OCI-LY7 (cell line): ENCODE measurements around the gene FRMD3. TPM values are rescaled to one million over a fixed set of nuclear protein-coding genes. Genes with fewer than 3 reads are reported as not detected.
A peak's percentile ranks its signal among the peaks of the same experiment; 100 is the strongest.

Experiments
- BruUV-seq: library from RNA; stranded (reverse); fragments of 400-500 nt; replicated peaks from 2 replicates; lab custom pipeline; 2021; lab: Mats Ljungman, UMichigan
- CTCF ChIA-PET: fragments of 300-600 bp; sonication (Branson Sonifier 250); formaldehyde crosslinking; loops from one replicate; lab custom pipeline; 2022; ENCODE audit warnings: antibody characterized with exemption; ENCODE audit not compliant: unreplicated experiment; lab: Charles Lee
- POLR2A ChIA-PET: fragments of 300-600 bp; sonication (Branson Sonifier 250); formaldehyde crosslinking; loops from one replicate; lab custom pipeline; 2022; ENCODE audit warnings: antibody characterized with exemption; lab: Charles Lee
- DNase-seq: peaks from one replicate; pipeline ENCODE4 v3.0.0-alpha.2; 2015; ENCODE audit warnings: low spot score
- H2AFZ ChIP-seq: fragments of 200-600 bp; sonication (generic), shearing (Covaris generic); 2 replicates; pipeline ENCODE4 v1.6.1; 2014; ENCODE audit warnings: mild to moderate bottlenecking, antibody characterized with exemption, low read length, moderate library complexity
- H3K27ac ChIP-seq: fragments of 200-600 bp; sonication (generic); 2 replicates; pipeline ENCODE4 v1.5.1; 2014; ENCODE audit warnings: mixed run types, low read depth, mild to moderate bottlenecking, moderate library complexity, low read length, inconsistent platforms; ENCODE audit not compliant: poor library complexity, severe bottlenecking
- H3K36me3 ChIP-seq: fragments of 200-600 bp; sonication (generic); 2 replicates; pipeline ENCODE4 v1.6.1; 2014; ENCODE audit warnings: mild to moderate bottlenecking, antibody characterized with exemption, low read length, moderate library complexity, mixed read lengths; ENCODE audit not compliant: insufficient read depth
- H3K4me1 ChIP-seq: fragments of 200-600 bp; sonication (generic); 2 replicates; pipeline ENCODE4 v1.5.1; 2014; ENCODE audit warnings: mild to moderate bottlenecking, low read length; ENCODE audit not compliant: insufficient read depth, poor library complexity, severe bottlenecking
- H3K4me2 ChIP-seq: fragments of 200-600 bp; sonication (generic); 2 replicates; pipeline ENCODE4 v1.6.1; 2014; ENCODE audit warnings: mild to moderate bottlenecking, low read length
- H3K4me3 ChIP-seq: fragments of 200-600 bp; sonication (generic); 2 replicates; pipeline ENCODE4 v1.5.1; 2014; ENCODE audit warnings: mild to moderate bottlenecking, low read depth, low read length; ENCODE audit not compliant: poor library complexity, severe bottlenecking
- H3K79me2 ChIP-seq: fragments of 200-600 bp; sonication (generic); 2 replicates; pipeline ENCODE4 v1.6.1; 2016; ENCODE audit warnings: low read depth, mild to moderate bottlenecking, low read length, moderate library complexity, mixed read lengths; ENCODE audit not compliant: insufficient read depth
- H3K9me2 ChIP-seq: fragments of 200-600 bp; sonication (generic); 2 replicates; pipeline ENCODE4 v1.6.1; 2016; ENCODE audit warnings: mild to moderate bottlenecking, low read length, mixed read lengths; ENCODE audit not compliant: insufficient read depth
- H3K9me3 ChIP-seq: fragments of 200-600 bp; sonication (generic); 2 replicates; pipeline ENCODE4 v1.6.1; 2014; ENCODE audit warnings: mild to moderate bottlenecking, mixed run types, low read length, mixed read lengths
- H4K20me1 ChIP-seq: fragments of 200-600 bp; sonication (generic); 2 replicates; pipeline ENCODE4 v1.6.1; 2014; ENCODE audit warnings: mild to moderate bottlenecking, antibody characterized with exemption, low read length, moderate library complexity, mixed read lengths; ENCODE audit not compliant: insufficient read depth
- EZH2phosphoT487 ChIP-seq: fragments of 200-600 bp; sonication (generic); IDR thresholded peaks from 2 replicates; pipeline ENCODE4 v1.6.1; 2018; ENCODE audit warnings: low read depth, borderline replicate concordance, mild to moderate bottlenecking, mixed run types, antibody characterized with exemption, low read length, moderate library complexity, mixed read lengths
- intact Hi-C: fragments of 100-400 bp; cut with micrococcal nuclease; formaldehyde crosslinking; loops from one replicate; pipeline ENCODE4 v1.10.0; 2022; ENCODE audit not compliant: unreplicated experiment
- total RNA-seq, 2 experiments: library from RNA; depleted of rRNA in 1 of 2; stranded (reverse); fragments of >200 nt in 1 of 2; shearing (Covaris generic) in 1 of 2; gene quantifications; 2 replicates each; pipeline ENCODE4 v1.2.3, GENCODE V29; 2014 to 2022
- TF ChIP-seq, protein P1 (sequence below): fragments of 200-600 bp; sonication (generic); conservative IDR thresholded peaks from 2 replicates; pipeline ENCODE4 v1.5.1; 2014; ENCODE audit warnings: mild to moderate bottlenecking, antibody characterized with exemption, low read length, moderate library complexity, mixed read lengths

The FRMD3 gene
- total RNA-seq, 2 experiments from 2014 or later: 0.48 to 1.4 TPM

DNA sequence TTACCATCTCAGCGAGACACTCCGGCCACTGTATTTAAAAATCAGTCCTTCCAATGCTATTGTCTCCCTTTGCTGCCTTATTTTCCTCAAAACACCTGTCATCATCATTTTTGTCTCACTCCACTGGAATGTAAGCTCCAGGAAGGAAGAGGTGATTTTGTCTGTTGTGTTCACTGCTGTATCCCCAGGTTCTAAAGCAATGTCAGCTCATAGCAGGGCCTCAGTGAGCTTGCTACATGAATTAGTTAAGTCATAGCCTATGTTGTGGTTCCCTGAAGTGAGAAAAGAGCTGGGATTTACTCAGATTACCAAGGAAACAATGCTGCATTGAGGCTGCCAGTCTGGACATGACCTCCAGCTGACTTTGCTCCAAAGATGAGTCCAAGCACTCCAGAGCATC is 337.7 kb downstream of the FRMD3 start:
- Histone ChIP-seq H3K9me2 (no peaks in the 10 kb centered on the region), H3K36me3 (no peaks in the 10 kb centered on the region), H2AFZ (no peak overlapping the region), H3K4me3 (no peak overlapping the region), H4K20me1 (no peaks in the 10 kb centered on the region), H3K4me1 (no peaks in the 10 kb centered on the region), H3K27ac (no peak overlapping the region), H3K4me2 (no peak overlapping the region), H3K9me3 (no peaks in the 10 kb centered on the region), H3K79me2 (no peaks in the 10 kb centered on the region)
- BruUV-seq: no TSS peak
- TF ChIP-seq, protein P1, sequence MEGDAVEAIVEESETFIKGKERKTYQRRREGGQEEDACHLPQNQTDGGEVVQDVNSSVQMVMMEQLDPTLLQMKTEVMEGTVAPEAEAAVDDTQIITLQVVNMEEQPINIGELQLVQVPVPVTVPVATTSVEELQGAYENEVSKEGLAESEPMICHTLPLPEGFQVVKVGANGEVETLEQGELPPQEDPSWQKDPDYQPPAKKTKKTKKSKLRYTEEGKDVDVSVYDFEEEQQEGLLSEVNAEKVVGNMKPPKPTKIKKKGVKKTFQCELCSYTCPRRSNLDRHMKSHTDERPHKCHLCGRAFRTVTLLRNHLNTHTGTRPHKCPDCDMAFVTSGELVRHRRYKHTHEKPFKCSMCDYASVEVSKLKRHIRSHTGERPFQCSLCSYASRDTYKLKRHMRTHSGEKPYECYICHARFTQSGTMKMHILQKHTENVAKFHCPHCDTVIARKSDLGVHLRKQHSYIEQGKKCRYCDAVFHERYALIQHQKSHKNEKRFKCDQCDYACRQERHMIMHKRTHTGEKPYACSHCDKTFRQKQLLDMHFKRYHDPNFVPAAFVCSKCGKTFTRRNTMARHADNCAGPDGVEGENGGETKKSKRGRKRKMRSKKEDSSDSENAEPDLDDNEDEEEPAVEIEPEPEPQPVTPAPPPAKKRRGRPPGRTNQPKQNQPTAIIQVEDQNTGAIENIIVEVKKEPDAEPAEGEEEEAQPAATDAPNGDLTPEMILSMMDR: no peak
- TF ChIP-seq EZH2phosphoT487: no peak
- POLR2A ChIA-PET: no interaction called here
- CTCF ChIA-PET: no interaction called here
- DNase-seq: no peak
- intact Hi-C loops: no loop called here

DNA sequence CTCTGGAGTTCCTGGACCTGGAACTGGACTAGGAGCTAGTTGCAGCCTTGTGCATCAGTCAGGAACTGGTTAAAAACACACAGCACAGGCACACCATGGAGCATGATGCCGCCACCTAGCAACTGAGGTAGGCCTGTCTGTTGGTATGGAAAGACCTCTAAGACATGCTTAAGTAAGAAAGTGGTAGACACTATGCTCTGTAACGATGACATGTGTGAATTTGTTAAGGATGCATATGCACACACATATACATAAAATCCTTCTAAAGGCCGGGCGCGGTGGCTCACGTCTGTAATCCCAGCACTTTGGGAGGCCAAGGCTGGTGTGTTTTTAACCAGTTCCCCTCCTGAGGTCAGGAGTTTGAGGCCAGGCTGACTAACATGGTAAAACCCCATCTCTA is 338.4 kb downstream of the FRMD3 start:
- Histone ChIP-seq H3K79me2 (no peaks in the 10 kb centered on the region), H3K9me2 (no peaks in the 10 kb centered on the region), H3K9me3 (no peaks in the 10 kb centered on the region), H3K27ac (no peak overlapping the region), H3K4me1 (no peaks in the 10 kb centered on the region), H3K4me2 (no peak overlapping the region), H3K36me3 (no peaks in the 10 kb centered on the region), H4K20me1 (no peaks in the 10 kb centered on the region), H3K4me3 (no peak overlapping the region), H2AFZ (no peak overlapping the region)
- intact Hi-C loops: no loop called here
- TF ChIP-seq, protein P1: no peak
- TF ChIP-seq EZH2phosphoT487: no peak
- DNase-seq: no peak
- ChIA-PET CTCF (no interaction called here), POLR2A (no interaction called here)
- BruUV-seq: no TSS peak

DNA sequence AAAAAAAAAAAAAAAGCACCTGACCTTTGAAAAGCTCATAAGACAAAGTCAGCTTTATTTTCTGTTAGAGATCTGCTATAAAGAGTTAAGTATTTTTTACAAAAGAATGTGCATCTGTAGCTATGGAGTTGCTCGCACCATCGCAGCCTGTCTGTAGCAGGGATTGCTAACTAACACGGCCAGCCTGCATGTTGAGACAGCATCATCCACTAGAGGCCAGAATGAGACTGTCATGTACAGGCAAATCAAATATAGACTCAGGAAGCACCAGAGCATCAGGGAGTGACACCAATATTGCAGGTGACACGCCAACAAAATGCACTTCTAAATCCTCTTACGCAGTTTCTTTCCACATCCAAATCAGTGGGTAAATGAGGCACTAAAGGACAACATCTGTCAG is 339.0 kb downstream of the FRMD3 start:
- no peak for DNase-seq
- no peak overlapping the region for H3K4me2 ChIP-seq
- H3K36me3 ChIP-seq: no peaks in the 10 kb centered on the region
- BruUV-seq: no TSS peak
- H3K4me3 ChIP-seq: no peak overlapping the region
- TF ChIP-seq EZH2phosphoT487: no peak
- TF ChIP-seq, protein P1: peak; percentile 40
- H3K9me3 ChIP-seq: no peaks in the 10 kb centered on the region
- CTCF ChIA-PET: interaction anchor here (0.7 kb wide), 1 partner anchor 15 kb away, joined by 3 read pairs; no protein-coding TSS in a partner anchor
- H4K20me1 ChIP-seq: no peaks in the 10 kb centered on the region
- POLR2A ChIA-PET: no interaction called here
- H3K27ac ChIP-seq: no peak overlapping the region
- intact Hi-C loops: no loop called here
- H3K4me1 ChIP-seq: no peaks in the 10 kb centered on the region
- H2AFZ ChIP-seq: no peak overlapping the region
- H3K9me2 ChIP-seq: no peaks in the 10 kb centered on the region
- H3K79me2 ChIP-seq: no peaks in the 10 kb centered on the region
